Stimulated activated CD4-positive, alpha-beta T cell treated with anti-CD3 and anti-CD28 coated beads, TNF-alpha, amount 100 ng/mL, for 48 hours (primary cell): Measurements from ENCODE around the gene NCKAP1.
"Not testable (repeated sequence)": the region's sequence is repeated elsewhere in the genome, so short reads cannot be mapped to it uniquely, and the experiment has no call there.

Experiments
- DNase-seq, 3 donors: peaks; one replicate each; pipeline ENCODE4 v3.0.0-alpha.2; 2020; ENCODE audit warnings: low read depth in 3 of 3

The NCKAP1 gene

GRCh38 chr2:183035954-183036669 lies 2.1 kb downstream of the NCKAP1 start:
- DNase-seq = no peak

- no peak for DNase-seq
Measured at GRCh38 chr2:183035298-183035953, 2.8 kb downstream of the NCKAP1 start.

- no peak for DNase-seq
Measured at GRCh38 chr2:183034806-183035205, 3.5 kb downstream of the NCKAP1 start.

GRCh38 chr2:183033951-183034350 lies 4.3 kb downstream of the NCKAP1 start:
- no peak for DNase-seq

- DNase-seq = no peak
Measured at GRCh38 chr2:183031911-183032794, 6.1 kb downstream of the NCKAP1 start.

- no peak for DNase-seq
Measured at GRCh38 chr2:183029219-183029618, 9.0 kb downstream of the NCKAP1 start.

GRCh38 chr2:183028108-183028507 lies 10.1 kb downstream of the NCKAP1 start:
- DNase-seq = no peak

GRCh38 chr2:183027443-183027842 lies 10.8 kb downstream of the NCKAP1 start:
- no peak for DNase-seq

GRCh38 chr2:183026424-183026823 lies 11.8 kb downstream of the NCKAP1 start:
- DNase-seq = no peak

- no peak for DNase-seq
Measured at GRCh38 chr2:183025993-183026392, 12.3 kb downstream of the NCKAP1 start.

GRCh38 chr2:183024339-183025095 lies 13.7 kb downstream of the NCKAP1 start:
- DNase-seq = no peak

- no peak for DNase-seq
Measured at GRCh38 chr2:183022711-183023110, 15.5 kb downstream of the NCKAP1 start.

GRCh38 chr2:183021613-183022012 lies 16.6 kb downstream of the NCKAP1 start:
- DNase-seq = no peak

- no peak for DNase-seq
Measured at GRCh38 chr2:183019718-183020442, 18.4 kb downstream of the NCKAP1 start.

GRCh38 chr2:183017845-183018244 lies 20.4 kb downstream of the NCKAP1 start:
- not testable (repeated sequence) for DNase-seq

- no peak for DNase-seq
Measured at GRCh38 chr2:183014005-183014404, 24.3 kb downstream of the NCKAP1 start.

- DNase-seq = no peak
Measured at GRCh38 chr2:183011743-183012142, 26.5 kb downstream of the NCKAP1 start.

GRCh38 chr2:183010112-183010511 lies 28.1 kb downstream of the NCKAP1 start:
- no peak for DNase-seq

GRCh38 chr2:183009249-183009899 lies 28.9 kb downstream of the NCKAP1 start:
- DNase-seq = no peak

- DNase-seq = no peak
Measured at GRCh38 chr2:183001948-183002347, 36.3 kb downstream of the NCKAP1 start.

GRCh38 chr2:183000846-183001245 lies 37.4 kb downstream of the NCKAP1 start:
- no peak for DNase-seq
